HepG2 (cell line): ENCODE data around the gene LRRC8E. TPM values are rescaled to one million over a fixed set of nuclear protein-coding genes. Genes with fewer than 3 reads are reported as not detected.

Experiments
- ARNTL ChIP-seq: sonication (generic); formaldehyde crosslinking; IDR thresholded peaks from 2 replicates; pipeline ENCODE4 v1.4.0; 2020; ENCODE audit warnings: mild to moderate bottlenecking, missing genetic modification reagents
- BATF2 ChIP-seq: sonication (generic); formaldehyde crosslinking; IDR thresholded peaks from 2 replicates; pipeline ENCODE4 v1.8.0; 2022; ENCODE audit warnings: mild to moderate bottlenecking, missing genetic modification reagents, moderate library complexity
- CBFB ChIP-seq: sonication (generic); formaldehyde crosslinking; IDR thresholded peaks from 2 replicates; pipeline ENCODE4 v1.4.0; 2020; ENCODE audit warnings: missing genetic modification reagents
- HOXD1 ChIP-seq: sonication (generic); formaldehyde crosslinking; IDR thresholded peaks from 2 replicates; pipeline ENCODE4 v1.5.0; 2020; ENCODE audit warnings: missing genetic modification reagents
- JUNB ChIP-seq: sonication (generic); formaldehyde crosslinking; IDR thresholded peaks from 2 replicates; pipeline ENCODE4 v1.8.0; 2022; ENCODE audit warnings: missing genetic modification reagents, mild to moderate bottlenecking, borderline replicate concordance
- NR2F6 ChIP-seq, 2 experiments: IDR thresholded peaks; 2 replicates each; pipeline ENCODE4 v1.6.1; 2016; ENCODE audit warnings: antibody characterized with exemption in 1 of 2, mild to moderate bottlenecking in 1 of 2
- SAP130 ChIP-seq: IDR thresholded peaks from 2 replicates; pipeline ENCODE4 v1.6.1; 2016; ENCODE audit warnings: low read depth
- SPEN ChIP-seq: sonication (generic); formaldehyde crosslinking; IDR thresholded peaks from 2 replicates; pipeline ENCODE4 v1.5.1; 2020; ENCODE audit warnings: low read depth, mild to moderate bottlenecking, missing genetic modification reagents
- TBX2 ChIP-seq: sonication (generic); formaldehyde crosslinking; IDR thresholded peaks from 2 replicates; pipeline ENCODE4 v1.5.0; 2020; ENCODE audit warnings: missing genetic modification reagents, mild to moderate bottlenecking, borderline replicate concordance
- TP53 ChIP-seq: sonication (generic); formaldehyde crosslinking; conservative IDR thresholded peaks from 2 replicates; pipeline ENCODE4 v1.4.0; 2020; ENCODE audit warnings: missing genetic modification reagents
- YY1 ChIP-seq: IDR thresholded peaks from 2 replicates; pipeline ENCODE4 v1.6.1; 2011; ENCODE audit warnings: low read length, low read depth, moderate library complexity, mild to moderate bottlenecking; ENCODE audit not compliant: insufficient read depth, insufficient replicate concordance
- ZBTB34 ChIP-seq: sonication (generic); formaldehyde crosslinking; IDR thresholded peaks from 2 replicates; pipeline ENCODE4 v1.8.0; 2022; ENCODE audit warnings: mild to moderate bottlenecking, missing genetic modification reagents
- ZFP36 ChIP-seq: fragments of 150-350 bp; IDR thresholded peaks from 2 replicates; pipeline ENCODE4 v1.6.1; 2018; ENCODE audit warnings: borderline replicate concordance, low read length, low read depth; ENCODE audit not compliant: partially characterized antibody
- ZNF362 ChIP-seq: sonication (generic); formaldehyde crosslinking; IDR thresholded peaks from 2 replicates; pipeline ENCODE4 v1.4.0; 2020; ENCODE audit warnings: missing genetic modification reagents, mild to moderate bottlenecking, borderline replicate concordance
- ZNF44 ChIP-seq: sonication (generic); formaldehyde crosslinking; IDR thresholded peaks from 2 replicates; pipeline ENCODE4 v1.5.1; 2020; ENCODE audit warnings: mild to moderate bottlenecking, missing genetic modification reagents
- ZNF567 ChIP-seq: sonication (generic); formaldehyde crosslinking; IDR thresholded peaks from 2 replicates; pipeline ENCODE4 v1.8.1; 2023; ENCODE audit warnings: mild to moderate bottlenecking, missing genetic modification reagents, borderline replicate concordance
- ZNF761 ChIP-seq: sonication (generic); formaldehyde crosslinking; conservative IDR thresholded peaks from 2 replicates; pipeline ENCODE4 v1.4.0; 2020; ENCODE audit warnings: mild to moderate bottlenecking, missing genetic modification reagents
- ZNF768 ChIP-seq: sonication (generic); formaldehyde crosslinking; IDR thresholded peaks from 2 replicates; pipeline ENCODE4 v1.4.0; 2020; ENCODE audit warnings: missing genetic modification reagents
- ZNF878 ChIP-seq: sonication (generic); formaldehyde crosslinking; IDR thresholded peaks from 2 replicates; pipeline ENCODE4 v1.8.1; 2023; ENCODE audit warnings: mild to moderate bottlenecking, missing genetic modification reagents, moderate library complexity
- polyA plus RNA-seq, 8 experiments: library from polyadenylated mRNA; depleted of rRNA in 3 of 8; stranded (reverse) in 7 of 8; unstranded in 1 of 8; fragments of >200 nt; fragmentation: Illumina TruSeq in 4 of 8; extraction: Trizol in 4 of 8; gene quantifications; 2 replicates each; pipeline versions ENCODE4 v1.2.1 to v1.2.3, GENCODE V29; 2011 to 2016; ENCODE audit warnings: low read depth in 4 of 8, missing spikeins in 1 of 8, mixed read lengths in 1 of 8; ENCODE audit not compliant: insufficient read depth in 1 of 8
- total RNA-seq, 5 experiments: library from RNA; depleted of rRNA; stranded (reverse); fragments of >200 nt; fragmentation: Illumina TruSeq; extraction: Trizol; gene quantifications; 2 replicates each; pipeline ENCODE4 v1.2.3, GENCODE V29; 2016; ENCODE audit warnings: low read depth in 1 of 5
- TF ChIP-seq, protein P1 (sequence below): sonication (generic); formaldehyde crosslinking; IDR thresholded peaks from 2 replicates; pipeline ENCODE4 v1.4.0; 2020; ENCODE audit warnings: missing genetic modification reagents

LRRC8E gene
- total and polyA plus RNA-seq, 2 of the 13 experiments (the other 11 are each of a cell fraction or from before 2014, with no cell fraction given) = 8.0 to 10.3 TPM

DNA sequence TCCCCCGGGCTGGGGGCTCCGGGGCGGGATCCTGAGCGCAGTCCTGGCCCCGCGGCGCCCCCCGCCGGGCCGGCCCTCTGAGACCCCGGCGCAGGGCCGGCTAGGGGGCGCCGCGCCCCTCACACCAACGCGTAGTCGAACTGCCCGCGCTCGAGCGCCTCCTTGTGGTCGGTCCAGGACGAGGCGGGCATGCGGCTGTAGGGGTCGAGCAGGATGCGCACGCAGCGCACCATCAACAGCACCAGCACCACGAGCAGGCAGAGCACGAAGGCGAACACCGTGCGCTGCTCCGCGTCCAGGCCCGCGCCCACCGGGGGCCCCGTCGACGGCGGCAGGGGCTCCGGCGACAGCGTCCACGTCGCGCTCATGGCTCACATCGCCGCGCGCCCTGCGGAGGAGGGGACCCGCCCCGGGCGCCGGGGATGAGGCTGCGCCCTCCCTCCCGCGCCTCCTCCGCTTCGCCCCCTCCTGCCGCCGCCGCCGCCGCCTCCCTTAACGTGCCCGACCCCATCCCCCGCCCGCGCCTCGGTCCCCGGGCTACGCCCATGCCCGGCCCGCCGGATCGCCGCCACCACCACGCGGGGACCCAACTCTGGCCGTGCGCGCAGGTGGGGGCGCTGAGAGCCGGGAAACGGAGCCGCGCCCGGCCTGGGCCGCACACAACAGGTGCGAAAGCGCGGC lies 37.0 kb downstream of the LRRC8E start (continued):
- no peak for TF ChIP-seq JUNB (CRISPR knock-in tag)
- TF ChIP-seq YY1 = peak; percentile 47
- TF ChIP-seq CBFB (CRISPR knock-in tag) = no peak
- TF ChIP-seq HOXD1 (CRISPR knock-in tag) = peak; percentile 41; the same call in 1 of the 2 replicates
- TF ChIP-seq ZNF761 = peak; percentile 54; the same call in 1 of the 2 replicates
- TF ChIP-seq ZFP36 = no peak
- TF ChIP-seq, protein P1, sequence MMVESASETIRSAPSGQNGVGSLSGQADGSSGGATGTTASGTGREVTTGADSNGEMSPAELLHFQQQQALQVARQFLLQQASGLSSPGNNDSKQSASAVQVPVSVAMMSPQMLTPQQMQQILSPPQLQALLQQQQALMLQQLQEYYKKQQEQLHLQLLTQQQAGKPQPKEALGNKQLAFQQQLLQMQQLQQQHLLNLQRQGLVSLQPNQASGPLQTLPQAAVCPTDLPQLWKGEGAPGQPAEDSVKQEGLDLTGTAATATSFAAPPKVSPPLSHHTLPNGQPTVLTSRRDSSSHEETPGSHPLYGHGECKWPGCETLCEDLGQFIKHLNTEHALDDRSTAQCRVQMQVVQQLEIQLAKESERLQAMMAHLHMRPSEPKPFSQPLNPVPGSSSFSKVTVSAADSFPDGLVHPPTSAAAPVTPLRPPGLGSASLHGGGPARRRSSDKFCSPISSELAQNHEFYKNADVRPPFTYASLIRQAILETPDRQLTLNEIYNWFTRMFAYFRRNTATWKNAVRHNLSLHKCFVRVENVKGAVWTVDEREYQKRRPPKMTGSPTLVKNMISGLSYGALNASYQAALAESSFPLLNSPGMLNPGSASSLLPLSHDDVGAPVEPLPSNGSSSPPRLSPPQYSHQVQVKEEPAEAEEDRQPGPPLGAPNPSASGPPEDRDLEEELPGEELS = peak; percentile 49; the same call in 1 of the 2 replicates
- TF ChIP-seq TBX2 (CRISPR knock-in tag) = peak; percentile 63; the same call in 1 of the 2 replicates
- TF ChIP-seq SAP130 = peak; percentile 73
- TF ChIP-seq ZNF878 = no peak
- TF ChIP-seq ARNTL = no peak
- TF ChIP-seq ZBTB34 (CRISPR knock-in tag) = 0 out of 2 replicates have a peak, but pooled peaks have one; percentile 14
- TF ChIP-seq ZNF44 (CRISPR knock-in tag) = no peak
- TF ChIP-seq ZNF362 (CRISPR knock-in tag) = no peak
- peak; percentile 61; the same call in 1 of the 2 replicates for TF ChIP-seq ZNF768 (CRISPR knock-in tag)
- peak; percentile 65; the same call in 1 of the 2 replicates for TF ChIP-seq SPEN (CRISPR knock-in tag)
- TF ChIP-seq TP53 (CRISPR knock-in tag) = no peak
- TF ChIP-seq ZNF567 = no peak
- peak; percentile 51; the same call in 1 of the 2 replicates for TF ChIP-seq BATF2 (CRISPR knock-in tag)
- TF ChIP-seq NR2F6 (IDR thresholded peaks at IDR 0.05) = no peak
- peak; percentile 74 for TF ChIP-seq NR2F6 (CRISPR knock-in tag; IDR thresholded peaks at IDR 0.05)
